GM12878 (cell line): ENCODE measurements around the gene HCN3. TPM values are rescaled to one million over a fixed set of nuclear protein-coding genes. Genes with fewer than 3 reads are reported as not detected.

Experiments
- ATAC-seq: fragments of 200-7000 bp; cut with Tn5 transposase; 3 replicates; pipeline ENCODE4 v1.9.1; 2020; ENCODE audit warnings: mild to moderate bottlenecking, moderate library complexity
- BruUV-seq: library from RNA; stranded (reverse); fragments of 400-500 nt; replicated peaks from 2 replicates; lab custom pipeline; 2021; lab: Mats Ljungman, UMichigan
- CTCF ChIA-PET: fragments of 300-600 bp; sonication (Branson Sonifier 250); formaldehyde crosslinking; extraction: SDS; loops from one replicate; lab custom pipeline; 2021; ENCODE audit warnings: inconsistent platforms; lab: Yijun Ruan, JAX
- POLR2A ChIA-PET: fragments of 350-600 bp; formaldehyde crosslinking; extraction: SDS; loops from one replicate; lab custom pipeline; 2021; ENCODE audit warnings: inconsistent platforms; lab: Charles Lee
- RAD21 ChIA-PET: fragments of 300-600 bp; sonication (Branson Sonifier 250); formaldehyde crosslinking; loops from one replicate; lab custom pipeline; 2023; ENCODE audit warnings: antibody characterized with exemption; ENCODE audit not compliant: unreplicated experiment; lab: Charles Lee
- SMC1A ChIA-PET: fragments of 300-600 bp; sonication (Branson Sonifier 250); formaldehyde crosslinking; loops from one replicate; lab custom pipeline; 2023; ENCODE audit not compliant: unreplicated experiment, uncharacterized antibody; lab: Charles Lee
- DNase-seq: peaks from one replicate; pipeline ENCODE4 v3.0.0-alpha.2; 2011; ENCODE audit warnings: low read depth, low spot score
- FAIRE-seq: peaks from 3 replicates; lab custom pipeline; 2011; peaks lifted over from hg19 to GRCh38; lab: Jason Lieb, UNC
- H2AFZ ChIP-seq: 2 replicates; pipeline ENCODE4 v1.6.0; 2011; ENCODE audit warnings: low read depth, low read length, control low read depth; ENCODE audit not compliant: control insufficient read depth
- H3K27ac ChIP-seq: 2 replicates; pipeline ENCODE4 v1.5.1; 2011; ENCODE audit warnings: control low read depth; ENCODE audit not compliant: control insufficient read depth, insufficient read depth
- H3K27me3 ChIP-seq, 2 experiments: replicated peaks in 1 of 2; 2 replicates each; pipeline versions ENCODE4 v1.6.0 to v1.6.1; 2011; ENCODE audit warnings: low read length in 1 of 2; ENCODE audit not compliant: control insufficient read depth in 2 of 2, insufficient read depth in 2 of 2
- H3K36me3 ChIP-seq, 2 experiments: 2 replicates each; pipeline ENCODE4 v1.5.1; 2011; ENCODE audit warnings: low read length in 1 of 2; ENCODE audit not compliant: control insufficient read depth in 2 of 2, insufficient read depth in 2 of 2
- H3K4me1 ChIP-seq: 2 replicates; pipeline ENCODE4 v1.6.1; 2011; ENCODE audit warnings: mild to moderate bottlenecking, low read length, moderate library complexity, mixed read lengths; ENCODE audit not compliant: control insufficient read depth, insufficient read depth
- H3K4me2 ChIP-seq: 2 replicates; pipeline ENCODE4 v1.6.0; 2011; ENCODE audit warnings: control low read depth; ENCODE audit not compliant: control insufficient read depth, insufficient read depth
- H3K4me3 ChIP-seq: fragments of 200-600 bp; sonication (generic); 2 replicates; pipeline ENCODE4 v1.5.1; 2016
- H3K79me2 ChIP-seq: 2 replicates; pipeline ENCODE4 v1.6.0; 2011; ENCODE audit warnings: low read length; ENCODE audit not compliant: control insufficient read depth, insufficient read depth
- H3K9ac ChIP-seq: 2 replicates; pipeline ENCODE4 v1.8.0; 2011; ENCODE audit warnings: low read length, control low read depth, mixed read lengths; ENCODE audit not compliant: control insufficient read depth, insufficient read depth
- H3K9me3 ChIP-seq: replicated peaks from 3 replicates; pipeline ENCODE4 v1.5.1; 2011; ENCODE audit warnings: mild to moderate bottlenecking, low read length; ENCODE audit not compliant: control insufficient read depth, insufficient read depth
- H4K20me1 ChIP-seq: 2 replicates; pipeline ENCODE4 v1.6.0; 2011; ENCODE audit not compliant: control insufficient read depth, insufficient read depth
- ATF2 ChIP-seq: IDR thresholded peaks from 2 replicates; pipeline ENCODE4 v1.6.1; 2012; ENCODE audit warnings: low read length, inconsistent platforms
- CBFB ChIP-seq: IDR thresholded peaks from 2 replicates; pipeline ENCODE4 v1.6.1; 2016; ENCODE audit warnings: antibody characterized with exemption, low read depth
- CREB1 ChIP-seq: IDR thresholded peaks from 2 replicates; pipeline ENCODE4 v1.6.1; 2012; ENCODE audit warnings: low read depth, mild to moderate bottlenecking, inconsistent platforms
- EED ChIP-seq: sonication (generic); IDR thresholded peaks from 2 replicates; pipeline ENCODE4 v1.6.1; 2016; ENCODE audit warnings: antibody characterized with exemption, low read depth
- ESRRA ChIP-seq: IDR thresholded peaks from 2 replicates; pipeline ENCODE4 v1.6.1; 2012; ENCODE audit warnings: mild to moderate bottlenecking, low read length, improper control_type of control experiment
- ETV6 ChIP-seq, 2 experiments: fragments of 450-650 bp in 1 of 2; IDR thresholded peaks in 1 of 2; conservative IDR thresholded peaks in 1 of 2; 2 replicates each; pipeline ENCODE4 v1.6.1; 2014; ENCODE audit warnings: antibody characterized with exemption in 1 of 2, borderline replicate concordance in 1 of 2, low read depth in 1 of 2, mild to moderate bottlenecking in 1 of 2, moderate library complexity in 1 of 2
- HCFC1 ChIP-seq: fragments of 150-350 bp; IDR thresholded peaks from 2 replicates; pipeline ENCODE4 v1.6.1; 2014; ENCODE audit warnings: low read length
- HDAC2 ChIP-seq: fragments of 200-600 bp; sonication (generic); IDR thresholded peaks from 2 replicates; pipeline ENCODE4 v1.6.1; 2017
- KLF5 ChIP-seq: fragments of 450-650 bp; IDR thresholded peaks from 2 replicates; pipeline ENCODE4 v1.6.1; 2014; ENCODE audit warnings: mild to moderate bottlenecking; ENCODE audit not compliant: partially characterized antibody
- NKRF ChIP-seq: fragments of 450-650 bp; conservative IDR thresholded peaks from 2 replicates; pipeline ENCODE4 v1.6.1; 2017; ENCODE audit warnings: mild to moderate bottlenecking, moderate library complexity
- PKNOX1 ChIP-seq: fragments of 450-650 bp; IDR thresholded peaks from 2 replicates; pipeline ENCODE4 v1.6.1; 2016; ENCODE audit warnings: mild to moderate bottlenecking
- POLR2A ChIP-seq: IDR thresholded peaks from 2 replicates; pipeline ENCODE4 v1.6.1; 2011; ENCODE audit warnings: low read depth, mild to moderate bottlenecking, low read length
- POLR2AphosphoS2 ChIP-seq: IDR thresholded peaks from 2 replicates; pipeline ENCODE4 v1.6.1; 2011; ENCODE audit warnings: low read depth, mild to moderate bottlenecking, low read length, improper control_type of control experiment, moderate library complexity
- RAD51 ChIP-seq: fragments of 450-650 bp; IDR thresholded peaks from 2 replicates; pipeline ENCODE4 v1.6.1; 2016; ENCODE audit warnings: moderate library complexity, mild to moderate bottlenecking, inconsistent platforms
- RBBP5 ChIP-seq: fragments of 200-600 bp; sonication (generic); conservative IDR thresholded peaks from 2 replicates; pipeline ENCODE4 v1.6.1; 2016
- RFX5 ChIP-seq: IDR thresholded peaks from 2 replicates; pipeline ENCODE4 v1.6.1; 2011; ENCODE audit warnings: low read depth, low read length, improper control_type of control experiment
- SREBF2 ChIP-seq: IDR thresholded peaks from 2 replicates; pipeline ENCODE4 v1.6.1; 2012; ENCODE audit warnings: mild to moderate bottlenecking, low read length
- SUPT20H ChIP-seq: IDR thresholded peaks from 2 replicates; pipeline ENCODE4 v1.6.1; 2011; ENCODE audit warnings: low read depth, mild to moderate bottlenecking, low read length, moderate library complexity, borderline replicate concordance; ENCODE audit not compliant: control insufficient read depth
- SUZ12 ChIP-seq: fragments of 200-600 bp; sonication (generic); IDR thresholded peaks from one replicate; pipeline ENCODE4 v1.6.1; 2018; ENCODE audit warnings: antibody characterized with exemption, mild to moderate bottlenecking; ENCODE audit not compliant: unreplicated experiment
- TAF1 ChIP-seq: IDR thresholded peaks from 2 replicates; pipeline ENCODE4 v1.6.1; 2011; ENCODE audit warnings: mild to moderate bottlenecking, low read depth, low read length, borderline replicate concordance
- WGBS: methylation state at CpG from one replicate; pipeline ENCODE4 v1.1.6; 2016; ENCODE audit warnings: low lambda C conversion rate; ENCODE audit not compliant: insufficient replicate concordance, insufficient coverage; ENCODE audit errors: missing lambda C conversion rate; 5-methylcytosine and 5-hydroxymethylcytosine counted together
- in situ Hi-C: fragments of 300-500 bp; cut with MboI; formaldehyde crosslinking; loops from 9 replicates; pipeline ENCODE4 v1.14.3; 2018; ENCODE audit warnings: mixed read lengths
- intact Hi-C: fragments of 100-400 bp; cut with micrococcal nuclease; formaldehyde crosslinking; loops from one replicate; pipeline ENCODE4 v1.14.2; 2022; ENCODE audit not compliant: unreplicated experiment
- polyA plus RNA-seq, 11 experiments: library from polyadenylated mRNA; depleted of rRNA in 4 of 11; unstranded in 6 of 11; stranded (reverse) in 5 of 11; fragments of >200 nt; fragmentation: Nextera tagmentation in 4 of 11; fragmentation: Illumina TruSeq in 1 of 11; extraction: Ambion mirVana in 4 of 11; extraction: Trizol in 1 of 11; gene quantifications; 1 replicate in 1 of 11; 2 replicates in 10 of 11; pipeline versions ENCODE4 v1.2.1 to v1.2.3, GENCODE V29; 2011 to 2016; ENCODE audit warnings: inconsistent platforms in 2 of 11, missing spikeins in 2 of 11, low read depth in 1 of 11
- total RNA-seq, 4 experiments: library from RNA; depleted of rRNA in 3 of 4; stranded (reverse); fragments of >200 nt in 3 of 4; fragmentation: Illumina TruSeq in 1 of 4; extraction: Trizol in 1 of 4; gene quantifications; 2 replicates each; pipeline versions ENCODE4 v1.2.1 to v1.2.3, GENCODE V29; 2013 to 2021

The HCN3 gene
- total and polyA plus RNA-seq, 10 of the 15 experiments (the other 5 are each of a cell fraction or from before 2014, with no cell fraction given), result 0.08 to 4.1 (median 1.8) TPM

- 2% methylated on average over 53 of the region's 53 CpGs for WGBS
- Histone ChIP-seq H3K9ac (peak overlapping the region; percentile 86), H3K9me3 (no peaks in the 10 kb centered on the region), H3K4me3 (peak overlapping the region; percentile 74), H3K27me3 (no peaks in the 10 kb centered on the region), H3K36me3 (no peaks in the 10 kb centered on the region), H3K4me2 (peak overlapping the region; percentile 85), H2AFZ (peak overlapping the region; percentile 97), H3K4me1 (peaks cover 14% of the 10 kb centered on the region), H3K79me2 (peaks cover 13% of the 10 kb centered on the region), H4K20me1 (no peaks in the 10 kb centered on the region), H3K27ac (peak overlapping the region; percentile 79)
- ChIA-PET SMC1A (interaction anchor here (1.6 to 2.4 kb wide), 4 partner anchors 18 to 79 kb away, joined by 3 to 9 read pairs (median 6); partner anchors contain the start of genes MTX1 and THBS3), POLR2A (interaction anchor here (0.6 to 2.6 kb wide), 15 partner anchors 11 to 816 kb away, joined by 3 to 12 read pairs (median 5); partner anchors contain the start of genes CLK2, ENTREP3, KRTCAP2 and SCAMP3), CTCF (interaction anchor here (0.6 to 5.5 kb wide), 11 partner anchors 19 to 273 kb away, joined by 3 to 26 read pairs (median 5); partner anchors contain the start of genes KRTCAP2, MTX1 and THBS3), RAD21 (interaction anchor here (0.5 to 2.0 kb wide), 7 partner anchors 7 to 404 kb away, joined by 3 to 5 read pairs (median 4); no protein-coding TSS in a partner anchor)
- BruUV-seq, result TSS peak; percentile 96
- ATAC-seq, result peak; percentile 97
- in situ Hi-C loops, result no loop called here
- peak; percentile 82 for FAIRE-seq
- DNase-seq, result peak; percentile 93
- intact Hi-C loops, result loop anchor here (5.0 kb wide), 1 partner anchor 37 kb away; the partner anchor contains the start of genes MTX1 and THBS3
- TF ChIP-seq SREBF2, result no peak
- TF ChIP-seq SUZ12, result no peak
- TF ChIP-seq HCFC1, result peak; percentile 64
- no peak for TF ChIP-seq RBBP5
- TF ChIP-seq ATF2, result no peak; the same call in 1 of the 2 replicates
- peak; percentile 86 for TF ChIP-seq EED
- peak in 1 of 2 experiments; percentile 83; a peak in 2 of 4 replicates for TF ChIP-seq ETV6 (conservative IDR thresholded peaks at IDR 0.05 in 1 of 2, IDR thresholded peaks at IDR 0.05 in 1 of 2; ENCODE audit: borderline replicate concordance in 1 of 2, low read depth in 1 of 2)
- peak; percentile 98 for TF ChIP-seq PKNOX1
- TF ChIP-seq NKRF, result peak; percentile 62
- TF ChIP-seq ESRRA, result no peak
- TF ChIP-seq RFX5, result peak; percentile 62; the same call in 1 of the 2 replicates
- peak; percentile 57 for TF ChIP-seq KLF5
- TF ChIP-seq CREB1, result peak; percentile 94
- TF ChIP-seq HDAC2, result 0 out of 2 replicates have a peak, but pooled peaks have one; percentile 48
- no peak for TF ChIP-seq SUPT20H
- TF ChIP-seq POLR2AphosphoS2, result peak; percentile 91; the same call in 1 of the 2 replicates
- peak; percentile 86 for TF ChIP-seq TAF1
- peak; percentile 96 for TF ChIP-seq POLR2A
- peak; percentile 50 for TF ChIP-seq CBFB
- TF ChIP-seq RAD51, result peak; percentile 80
Measured at GRCh38 chr1:155244368-155245162, 32.7 kb upstream of the HCN3 start.
